Measurements from ENCODE around the gene STK16. TPM values are rescaled to one million over a fixed set of nuclear protein-coding genes. Genes with fewer than 3 reads are reported as not detected.

STK16 gene
- total and polyA plus RNA-seq, 2 of the 13 experiments (the other 11 are each of a cell fraction or from before 2014, with no cell fraction given), result 28.0 to 50.9 TPM

GRCh38 chr2:219206328-219207133 is 38.7 kb upstream of the STK16 start, which contains the start of gene ZFAND2B (continued):
- TF ChIP-seq, protein P1, sequence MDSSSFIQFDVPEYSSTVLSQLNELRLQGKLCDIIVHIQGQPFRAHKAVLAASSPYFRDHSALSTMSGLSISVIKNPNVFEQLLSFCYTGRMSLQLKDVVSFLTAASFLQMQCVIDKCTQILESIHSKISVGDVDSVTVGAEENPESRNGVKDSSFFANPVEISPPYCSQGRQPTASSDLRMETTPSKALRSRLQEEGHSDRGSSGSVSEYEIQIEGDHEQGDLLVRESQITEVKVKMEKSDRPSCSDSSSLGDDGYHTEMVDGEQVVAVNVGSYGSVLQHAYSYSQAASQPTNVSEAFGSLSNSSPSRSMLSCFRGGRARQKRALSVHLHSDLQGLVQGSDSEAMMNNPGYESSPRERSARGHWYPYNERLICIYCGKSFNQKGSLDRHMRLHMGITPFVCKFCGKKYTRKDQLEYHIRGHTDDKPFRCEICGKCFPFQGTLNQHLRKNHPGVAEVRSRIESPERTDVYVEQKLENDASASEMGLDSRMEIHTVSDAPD (CRISPR knock-in tag; IDR thresholded peaks at IDR 0.05), result peak; percentile 81; the same call in 1 of the 2 replicates
- no peak; the same call in none of the 2 replicates for TF ChIP-seq CREM (IDR thresholded peaks at IDR 0.05)
- no peak for TF ChIP-seq CREM (CRISPR knock-in tag; IDR thresholded peaks at IDR 0.05)
- TF ChIP-seq ZNF543 (CRISPR knock-in tag; IDR thresholded peaks at IDR 0.05), result peak; percentile 70; the same call in 1 of the 2 replicates
- peak; percentile 49; the same call in 1 of the 2 replicates for TF ChIP-seq ZNF510 (CRISPR knock-in tag; IDR thresholded peaks at IDR 0.05; ENCODE audit: low read depth)
- TF ChIP-seq, protein P2, sequence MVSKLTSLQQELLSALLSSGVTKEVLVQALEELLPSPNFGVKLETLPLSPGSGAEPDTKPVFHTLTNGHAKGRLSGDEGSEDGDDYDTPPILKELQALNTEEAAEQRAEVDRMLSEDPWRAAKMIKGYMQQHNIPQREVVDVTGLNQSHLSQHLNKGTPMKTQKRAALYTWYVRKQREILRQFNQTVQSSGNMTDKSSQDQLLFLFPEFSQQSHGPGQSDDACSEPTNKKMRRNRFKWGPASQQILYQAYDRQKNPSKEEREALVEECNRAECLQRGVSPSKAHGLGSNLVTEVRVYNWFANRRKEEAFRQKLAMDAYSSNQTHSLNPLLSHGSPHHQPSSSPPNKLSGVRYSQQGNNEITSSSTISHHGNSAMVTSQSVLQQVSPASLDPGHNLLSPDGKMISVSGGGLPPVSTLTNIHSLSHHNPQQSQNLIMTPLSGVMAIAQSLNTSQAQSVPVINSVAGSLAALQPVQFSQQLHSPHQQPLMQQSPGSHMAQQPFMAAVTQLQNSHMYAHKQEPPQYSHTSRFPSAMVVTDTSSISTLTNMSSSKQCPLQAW (CRISPR knock-in tag; IDR thresholded peaks at IDR 0.05), result peak; percentile 86
- TF ChIP-seq ZNF747 (CRISPR knock-in tag; IDR thresholded peaks at IDR 0.05; ENCODE audit: borderline replicate concordance), result peak; percentile 58; the same call in 1 of the 2 replicates
- TF ChIP-seq ERF (CRISPR knock-in tag; IDR thresholded peaks at IDR 0.05), result peak; percentile 96
- no peak; the same call in 1 of the 2 replicates for TF ChIP-seq ZNF362 (CRISPR knock-in tag; IDR thresholded peaks at IDR 0.05; ENCODE audit: borderline replicate concordance)
- TF ChIP-seq POLR2AphosphoS2 (IDR thresholded peaks at IDR 0.05; ENCODE audit: low read depth, low read length), result peak; percentile 79
- peak; percentile 63; the same call in 1 of the 2 replicates for TF ChIP-seq ZNF343 (CRISPR knock-in tag; IDR thresholded peaks at IDR 0.05)
- peak; percentile 66; the same call in 1 of the 2 replicates for TF ChIP-seq NFKBIZ (CRISPR knock-in tag; IDR thresholded peaks at IDR 0.05)
- no peak for TF ChIP-seq ARID3A (IDR thresholded peaks at IDR 0.05; ENCODE audit: low read depth, low read length)
- TF ChIP-seq SOX6 (IDR thresholded peaks at IDR 0.05), result no peak
- TF ChIP-seq SOX6 (CRISPR knock-in tag; IDR thresholded peaks at IDR 0.05), result peak; percentile 64
- TF ChIP-seq POLR2AphosphoS5 (IDR thresholded peaks at IDR 0.05; ENCODE audit: low read depth, low read length), result peak; percentile 99
- TF ChIP-seq BORCS8-MEF2B (CRISPR knock-in tag; IDR thresholded peaks at IDR 0.05), result peak; percentile 92; the same call in 1 of the 2 replicates
- TF ChIP-seq SAFB2 (CRISPR knock-in tag; IDR thresholded peaks at IDR 0.05; ENCODE audit: borderline replicate concordance, low read depth), result peak; percentile 72; the same call in 1 of the 2 replicates
- TF ChIP-seq MAFG (CRISPR knock-in tag; IDR thresholded peaks at IDR 0.05), result no peak
- TF ChIP-seq JUN (CRISPR knock-in tag; IDR thresholded peaks at IDR 0.05), result peak; percentile 83
- peak; percentile 99 for TF ChIP-seq ZNF724P (CRISPR knock-in tag; IDR thresholded peaks at IDR 0.05; ENCODE audit: borderline replicate concordance)
- TF ChIP-seq MAF1 (CRISPR knock-in tag; IDR thresholded peaks at IDR 0.05; ENCODE audit: borderline replicate concordance), result peak; percentile 61; the same call in 1 of the 2 replicates
- no peak for TF ChIP-seq GTF2F1 (IDR thresholded peaks at IDR 0.05; ENCODE audit: low read length)
- TF ChIP-seq CCAR2 (optimal IDR thresholded peaks at IDR 0.05; ENCODE audit: low read depth, low read length), result no peak
